ENCODE measurements around the gene MED12L. TPM values are rescaled to one million over a fixed set of nuclear protein-coding genes. Genes with fewer than 3 reads are reported as not detected.
A peak's percentile ranks its signal among the peaks of the same experiment; 100 is the strongest.

The MED12L gene
- total and polyA plus RNA-seq, 10 of the 15 experiments (the other 5 are each of a cell fraction or from before 2014, with no cell fraction given), result 0.01 to 0.06 (median 0.03) TPM; not detected in 2

GRCh38 chr3:151327571-151328198 is 242.2 kb downstream of the MED12L start (continued):
- TF ChIP-seq, protein P1, sequence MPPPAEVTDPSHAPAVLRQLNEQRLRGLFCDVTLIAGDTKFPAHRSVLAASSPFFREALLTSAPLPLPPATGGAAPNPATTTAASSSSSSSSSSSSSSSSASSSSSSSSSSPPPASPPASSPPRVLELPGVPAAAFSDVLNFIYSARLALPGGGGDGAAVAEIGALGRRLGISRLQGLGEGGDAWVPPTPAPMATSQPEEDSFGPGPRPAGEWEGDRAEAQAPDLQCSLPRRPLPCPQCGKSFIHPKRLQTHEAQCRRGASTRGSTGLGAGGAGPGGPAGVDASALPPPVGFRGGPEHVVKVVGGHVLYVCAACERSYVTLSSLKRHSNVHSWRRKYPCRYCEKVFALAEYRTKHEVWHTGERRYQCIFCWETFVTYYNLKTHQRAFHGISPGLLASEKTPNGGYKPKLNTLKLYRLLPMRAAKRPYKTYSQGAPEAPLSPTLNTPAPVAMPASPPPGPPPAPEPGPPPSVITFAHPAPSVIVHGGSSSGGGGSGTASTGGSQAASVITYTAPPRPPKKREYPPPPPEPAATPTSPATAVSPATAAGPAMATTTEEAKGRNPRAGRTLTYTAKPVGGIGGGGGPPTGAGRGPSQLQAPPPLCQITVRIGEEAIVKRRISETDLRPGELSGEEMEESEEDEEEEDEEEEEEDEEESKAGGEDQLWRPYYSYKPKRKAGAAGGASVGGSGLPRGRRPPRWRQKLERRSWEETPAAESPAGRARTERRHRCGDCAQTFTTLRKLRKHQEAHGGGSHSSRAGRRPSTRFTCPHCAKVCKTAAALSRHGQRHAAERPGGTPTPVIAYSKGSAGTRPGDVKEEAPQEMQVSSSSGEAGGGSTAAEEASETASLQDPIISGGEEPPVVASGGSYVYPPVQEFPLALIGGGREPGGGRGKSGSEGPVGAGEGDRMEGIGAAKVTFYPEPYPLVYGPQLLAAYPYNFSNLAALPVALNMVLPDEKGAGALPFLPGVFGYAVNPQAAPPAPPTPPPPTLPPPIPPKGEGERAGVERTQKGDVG (CRISPR knock-in tag; IDR thresholded peaks at IDR 0.05), result no peak
- TF ChIP-seq BACH1 (IDR thresholded peaks at IDR 0.05; ENCODE audit: borderline replicate concordance) (no peak), IRF3 (IDR thresholded peaks at IDR 0.05) (no peak), ZNF384 (IDR thresholded peaks at IDR 0.05; ENCODE audit: borderline replicate concordance, low read depth, low read length) (peak; percentile 93), EZH2 (IDR thresholded peaks at IDR 0.05; ENCODE audit: borderline replicate concordance, control insufficient read depth, low read depth, low read length) (no peak), HCFC1 (IDR thresholded peaks at IDR 0.05; ENCODE audit: low read length) (no peak), JUND (IDR thresholded peaks at IDR 0.05; ENCODE audit: low read depth, low read length) (no peak), CTCF (IDR thresholded peaks at IDR 0.05 in 2 of 3, conservative IDR thresholded peaks at IDR 0.05 in 1 of 3; ENCODE audit: control insufficient read depth in 2 of 3, extremely low read depth in 1 of 3, insufficient read depth in 1 of 3, low read depth in 3 of 3, low read length in 3 of 3) (peak in 2 of 3 experiments; percentile 40 to 47; a peak in 4 of 6 replicates), RAD51 (IDR thresholded peaks at IDR 0.05) (no peak), SMC3 (IDR thresholded peaks at IDR 0.05; ENCODE audit: borderline replicate concordance, low read length) (peak; percentile 29; the same call in 1 of the 2 replicates), HDAC6 (IDR thresholded peaks at IDR 0.05; ENCODE audit: unreplicated experiment) (no peak)
- TF ChIP-seq, protein P2, sequence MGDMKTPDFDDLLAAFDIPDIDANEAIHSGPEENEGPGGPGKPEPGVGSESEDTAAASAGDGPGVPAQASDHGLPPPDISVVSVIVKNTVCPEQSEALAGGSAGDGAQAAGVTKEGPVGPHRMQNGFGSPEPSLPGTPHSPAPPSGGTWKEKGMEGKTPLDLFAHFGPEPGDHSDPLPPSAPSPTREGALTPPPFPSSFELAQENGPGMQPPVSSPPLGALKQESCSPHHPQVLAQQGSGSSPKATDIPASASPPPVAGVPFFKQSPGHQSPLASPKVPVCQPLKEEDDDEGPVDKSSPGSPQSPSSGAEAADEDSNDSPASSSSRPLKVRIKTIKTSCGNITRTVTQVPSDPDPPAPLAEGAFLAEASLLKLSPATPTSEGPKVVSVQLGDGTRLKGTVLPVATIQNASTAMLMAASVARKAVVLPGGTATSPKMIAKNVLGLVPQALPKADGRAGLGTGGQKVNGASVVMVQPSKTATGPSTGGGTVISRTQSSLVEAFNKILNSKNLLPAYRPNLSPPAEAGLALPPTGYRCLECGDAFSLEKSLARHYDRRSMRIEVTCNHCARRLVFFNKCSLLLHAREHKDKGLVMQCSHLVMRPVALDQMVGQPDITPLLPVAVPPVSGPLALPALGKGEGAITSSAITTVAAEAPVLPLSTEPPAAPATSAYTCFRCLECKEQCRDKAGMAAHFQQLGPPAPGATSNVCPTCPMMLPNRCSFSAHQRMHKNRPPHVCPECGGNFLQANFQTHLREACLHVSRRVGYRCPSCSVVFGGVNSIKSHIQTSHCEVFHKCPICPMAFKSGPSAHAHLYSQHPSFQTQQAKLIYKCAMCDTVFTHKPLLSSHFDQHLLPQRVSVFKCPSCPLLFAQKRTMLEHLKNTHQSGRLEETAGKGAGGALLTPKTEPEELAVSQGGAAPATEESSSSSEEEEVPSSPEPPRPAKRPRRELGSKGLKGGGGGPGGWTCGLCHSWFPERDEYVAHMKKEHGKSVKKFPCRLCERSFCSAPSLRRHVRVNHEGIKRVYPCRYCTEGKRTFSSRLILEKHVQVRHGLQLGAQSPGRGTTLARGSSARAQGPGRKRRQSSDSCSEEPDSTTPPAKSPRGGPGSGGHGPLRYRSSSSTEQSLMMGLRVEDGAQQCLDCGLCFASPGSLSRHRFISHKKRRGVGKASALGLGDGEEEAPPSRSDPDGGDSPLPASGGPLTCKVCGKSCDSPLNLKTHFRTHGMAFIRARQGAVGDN (IDR thresholded peaks at IDR 0.05), result no peak

Data from GM12878 (cell line).